LHCN-M2 (cell line): Measurements from ENCODE around the gene HSD11B1L. TPM values are rescaled to one million over a fixed set of nuclear protein-coding genes. Genes with fewer than 3 reads are reported as not detected.
"Not testable (repeated sequence)": the region's sequence is repeated elsewhere in the genome, so short reads cannot be mapped to it uniquely, and the experiment has no call there.

Experiments
- DNase-seq: peaks from one replicate; pipeline ENCODE4 v3.0.0-alpha.2; 2012; ENCODE audit warnings: low read depth
- total RNA-seq: library from RNA; depleted of rRNA; stranded (reverse); fragments of >200 nt; gene quantifications from 2 replicates; pipeline ENCODE4 v1.2.3, GENCODE V29; 2014

The HSD11B1L gene
- total RNA-seq, 1 experiment from 2014 or later = 22.4 TPM

GRCh38 chr19:5686647-5687359, 6.0 kb downstream of the HSD11B1L start:
- peak; percentile 84 for DNase-seq

GRCh38 chr19:5687360-5688198, 6.8 kb downstream of the HSD11B1L start:
- no peak for DNase-seq

GRCh38 chr19:5688262-5688881, 7.5 kb downstream of the HSD11B1L start:
- DNase-seq = not testable (repeated sequence)

- DNase-seq = peak; percentile 95
These were observed 9.5 kb downstream of the HSD11B1L start, which contains the start of gene RPL36 for GRCh38 chr19:5690125-5690954. Gene RPL36, plus strand, starts transcription at chr19:5690295. Its CDS starts 213 bp downstream, at chr19:5690508.

GRCh38 chr19:5690955-5691821, 10.4 kb downstream of the HSD11B1L start:
- DNase-seq = peak; percentile 31

- DNase-seq = no peak
These were observed 11.2 kb downstream of the HSD11B1L start for GRCh38 chr19:5691822-5692722.

GRCh38 chr19:5692723-5693194, 11.9 kb downstream of the HSD11B1L start:
- no peak for DNase-seq

- DNase-seq = peak; percentile 51
These were observed 12.7 kb downstream of the HSD11B1L start for GRCh38 chr19:5693195-5694166.

- no peak for DNase-seq
These were observed 13.5 kb downstream of the HSD11B1L start for GRCh38 chr19:5694167-5694955.

- DNase-seq = no peak
These were observed 14.3 kb downstream of the HSD11B1L start for GRCh38 chr19:5694956-5695648.

- DNase-seq = no peak
These were observed 14.9 kb downstream of the HSD11B1L start for GRCh38 chr19:5695649-5696195.

GRCh38 chr19:5696196-5697021, 15.6 kb downstream of the HSD11B1L start:
- DNase-seq = no peak

GRCh38 chr19:5697022-5697889, 16.4 kb downstream of the HSD11B1L start:
- no peak for DNase-seq
